Measurements from ENCODE around the gene FTCDNL1.

FTCDNL1 gene

DNA sequence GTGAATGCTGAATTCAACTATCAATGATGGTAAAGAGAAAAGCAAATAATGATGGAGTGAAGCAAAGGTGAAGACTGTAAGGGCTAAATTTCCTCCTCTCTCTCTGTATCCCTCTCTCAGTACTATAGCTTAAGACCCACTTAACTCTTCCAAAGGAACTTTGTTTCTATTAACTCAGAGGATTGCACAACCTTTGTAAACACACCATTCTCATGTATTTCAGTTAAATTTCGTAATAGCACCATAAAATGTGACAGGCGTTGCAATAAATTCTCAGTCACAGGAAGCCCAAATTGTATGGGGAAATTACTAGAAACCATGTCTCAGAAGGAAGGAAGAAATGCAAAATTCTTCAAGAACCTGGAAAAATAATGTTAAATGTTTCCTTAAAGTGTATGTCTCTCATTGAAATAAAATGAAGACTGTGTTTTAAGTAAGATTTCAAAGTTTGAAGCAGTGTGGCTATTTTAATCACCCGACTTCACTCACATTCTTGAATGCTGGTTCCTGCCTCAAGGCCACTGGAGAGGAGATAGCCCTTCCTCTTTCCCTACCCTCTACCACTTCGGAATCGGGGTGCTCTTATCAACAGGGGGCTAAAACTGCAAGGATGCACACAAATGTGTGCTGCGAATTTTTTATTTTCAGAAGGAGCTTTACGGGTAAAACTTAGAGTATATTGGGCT lies 112.1 kb downstream of the FTCDNL1 start:
- no peak overlapping the region for H3K27ac ChIP-seq (ENCODE audit: low read length)
- TF ChIP-seq, protein P1, sequence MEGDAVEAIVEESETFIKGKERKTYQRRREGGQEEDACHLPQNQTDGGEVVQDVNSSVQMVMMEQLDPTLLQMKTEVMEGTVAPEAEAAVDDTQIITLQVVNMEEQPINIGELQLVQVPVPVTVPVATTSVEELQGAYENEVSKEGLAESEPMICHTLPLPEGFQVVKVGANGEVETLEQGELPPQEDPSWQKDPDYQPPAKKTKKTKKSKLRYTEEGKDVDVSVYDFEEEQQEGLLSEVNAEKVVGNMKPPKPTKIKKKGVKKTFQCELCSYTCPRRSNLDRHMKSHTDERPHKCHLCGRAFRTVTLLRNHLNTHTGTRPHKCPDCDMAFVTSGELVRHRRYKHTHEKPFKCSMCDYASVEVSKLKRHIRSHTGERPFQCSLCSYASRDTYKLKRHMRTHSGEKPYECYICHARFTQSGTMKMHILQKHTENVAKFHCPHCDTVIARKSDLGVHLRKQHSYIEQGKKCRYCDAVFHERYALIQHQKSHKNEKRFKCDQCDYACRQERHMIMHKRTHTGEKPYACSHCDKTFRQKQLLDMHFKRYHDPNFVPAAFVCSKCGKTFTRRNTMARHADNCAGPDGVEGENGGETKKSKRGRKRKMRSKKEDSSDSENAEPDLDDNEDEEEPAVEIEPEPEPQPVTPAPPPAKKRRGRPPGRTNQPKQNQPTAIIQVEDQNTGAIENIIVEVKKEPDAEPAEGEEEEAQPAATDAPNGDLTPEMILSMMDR (IDR thresholded peaks at IDR 0.05; ENCODE audit: low read length): no peak
- no peak for TF ChIP-seq EZH2phosphoT487 (IDR thresholded peaks at IDR 0.05; ENCODE audit: low read length)
- no peak for TF ChIP-seq EZH2 (optimal IDR thresholded peaks at IDR 0.05; ENCODE audit: low read depth, low read length)
- no peaks in the 10 kb centered on the region for H3K27me3 ChIP-seq (replicated peaks; ENCODE audit: insufficient read depth, low read length)
- H3K4me3 ChIP-seq (ENCODE audit: low read length): no peak overlapping the region
- H3K79me2 ChIP-seq (ENCODE audit: low read length): no peaks in the 10 kb centered on the region
- no peaks in the 10 kb centered on the region for H3F3A ChIP-seq (ENCODE audit: insufficient read depth, low read length)
- no peak overlapping the region for H2AFZ ChIP-seq (ENCODE audit: low read length)
- H3K9ac ChIP-seq (ENCODE audit: low read length): no peak overlapping the region
- no peaks in the 10 kb centered on the region for H4K20me1 ChIP-seq (ENCODE audit: insufficient read depth, low read length)
- no peak overlapping the region for H3K4me2 ChIP-seq (ENCODE audit: low read depth, low read length)
- DNase-seq: no peak
- H3K9me2 ChIP-seq (replicated peaks; ENCODE audit: insufficient read depth, low read length): no peaks in the 10 kb centered on the region
- no peaks in the 10 kb centered on the region for H3K4me1 ChIP-seq (ENCODE audit: low read length)
- no peaks in the 10 kb centered on the region for H3K9me3 ChIP-seq (replicated peaks; ENCODE audit: insufficient read depth, low read length)
- no peaks in the 10 kb centered on the region for H3K36me3 ChIP-seq (replicated peaks; ENCODE audit: insufficient read depth, low read length)

DNA sequence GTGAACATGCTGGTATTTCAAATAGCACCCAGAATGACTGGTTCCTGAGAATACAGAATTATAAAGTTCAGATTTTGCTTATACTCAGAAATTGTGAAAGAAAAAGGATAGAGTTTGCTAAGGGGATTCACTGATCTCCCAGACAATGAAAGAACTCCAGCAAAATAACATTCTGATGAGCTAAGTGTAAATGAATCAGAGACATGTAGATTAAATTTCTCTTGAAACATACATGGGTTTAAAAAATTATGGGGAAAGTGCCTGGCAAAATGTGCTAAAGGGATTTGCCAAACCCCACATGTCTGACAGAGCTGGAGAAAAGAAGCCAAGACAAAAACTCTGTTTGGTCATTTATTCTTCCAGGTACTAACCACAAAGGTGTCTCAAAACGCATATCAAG lies 116.3 kb downstream of the FTCDNL1 start:
- no peak overlapping the region for H3K4me2 ChIP-seq (ENCODE audit: low read depth, low read length)
- H2AFZ ChIP-seq (ENCODE audit: low read length): no peak overlapping the region
- H3K27ac ChIP-seq (ENCODE audit: low read length): no peak overlapping the region
- no peaks in the 10 kb centered on the region for H3K9me3 ChIP-seq (replicated peaks; ENCODE audit: insufficient read depth, low read length)
- H3K4me1 ChIP-seq (ENCODE audit: low read length): no peaks in the 10 kb centered on the region
- no peaks in the 10 kb centered on the region for H3F3A ChIP-seq (ENCODE audit: insufficient read depth, low read length)
- H3K4me3 ChIP-seq (ENCODE audit: low read length): no peak overlapping the region
- H3K79me2 ChIP-seq (ENCODE audit: low read length): no peaks in the 10 kb centered on the region
- H4K20me1 ChIP-seq (ENCODE audit: insufficient read depth, low read length): no peaks in the 10 kb centered on the region
- no peaks in the 10 kb centered on the region for H3K9me2 ChIP-seq (replicated peaks; ENCODE audit: insufficient read depth, low read length)
- TF ChIP-seq EZH2 (optimal IDR thresholded peaks at IDR 0.05; ENCODE audit: low read depth, low read length) (no peak), EZH2phosphoT487 (IDR thresholded peaks at IDR 0.05; ENCODE audit: low read length) (no peak)
- TF ChIP-seq, protein P1 (IDR thresholded peaks at IDR 0.05; ENCODE audit: low read length): no peak
- H3K9ac ChIP-seq (ENCODE audit: low read length): no peak overlapping the region
- H3K36me3 ChIP-seq (replicated peaks; ENCODE audit: insufficient read depth, low read length): no peaks in the 10 kb centered on the region
- no peaks in the 10 kb centered on the region for H3K27me3 ChIP-seq (replicated peaks; ENCODE audit: insufficient read depth, low read length)
- no peak for DNase-seq

DNA sequence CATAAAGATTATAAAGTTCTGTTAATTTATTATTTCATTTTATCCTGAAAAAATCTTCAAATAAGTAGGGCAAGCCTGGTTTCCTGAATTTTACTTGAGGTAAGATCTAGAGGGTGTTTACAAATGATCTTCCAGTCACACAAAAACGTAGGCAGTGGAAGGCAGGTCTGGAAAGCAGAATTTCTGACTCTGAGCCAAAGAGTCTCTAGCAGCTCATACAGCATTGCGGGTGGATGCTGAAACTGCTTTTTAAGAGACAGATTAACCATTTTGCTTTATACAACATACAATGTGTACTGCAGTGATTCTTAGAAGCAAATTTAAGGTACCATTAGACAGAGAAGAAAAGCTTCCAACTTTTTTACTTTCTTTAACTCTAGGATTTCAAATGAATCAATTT lies 117.0 kb downstream of the FTCDNL1 start:
- no peaks in the 10 kb centered on the region for H3F3A ChIP-seq (ENCODE audit: insufficient read depth, low read length)
- no peaks in the 10 kb centered on the region for H4K20me1 ChIP-seq (ENCODE audit: insufficient read depth, low read length)
- no peaks in the 10 kb centered on the region for H3K4me1 ChIP-seq (ENCODE audit: low read length)
- no peak overlapping the region for H3K4me3 ChIP-seq (ENCODE audit: low read length)
- H3K4me2 ChIP-seq (ENCODE audit: low read depth, low read length): no peak overlapping the region
- H2AFZ ChIP-seq (ENCODE audit: low read length): no peak overlapping the region
- DNase-seq: no peak
- no peaks in the 10 kb centered on the region for H3K36me3 ChIP-seq (replicated peaks; ENCODE audit: insufficient read depth, low read length)
- no peaks in the 10 kb centered on the region for H3K27me3 ChIP-seq (replicated peaks; ENCODE audit: insufficient read depth, low read length)
- H3K9me2 ChIP-seq (replicated peaks; ENCODE audit: insufficient read depth, low read length): no peaks in the 10 kb centered on the region
- no peaks in the 10 kb centered on the region for H3K79me2 ChIP-seq (ENCODE audit: low read length)
- no peak for TF ChIP-seq EZH2 (optimal IDR thresholded peaks at IDR 0.05; ENCODE audit: low read depth, low read length)
- TF ChIP-seq, protein P1 (IDR thresholded peaks at IDR 0.05; ENCODE audit: low read length): no peak
- no peak for TF ChIP-seq EZH2phosphoT487 (IDR thresholded peaks at IDR 0.05; ENCODE audit: low read length)
- no peaks in the 10 kb centered on the region for H3K9me3 ChIP-seq (replicated peaks; ENCODE audit: insufficient read depth, low read length)
- H3K27ac ChIP-seq (ENCODE audit: low read length): no peak overlapping the region
- no peak overlapping the region for H3K9ac ChIP-seq (ENCODE audit: low read length)
